ENCODE data around the gene LGALS7B. TPM values are rescaled to one million over a fixed set of nuclear protein-coding genes. Genes with fewer than 3 reads are reported as not detected.
"Not testable (repeated sequence)": the region's sequence is repeated elsewhere in the genome, so short reads cannot be mapped to it uniquely, and the experiment has no call there.

The LGALS7B gene
- total RNA-seq, 2 donors from 2014 or later = 1.8 TPM; not detected in 1

GRCh38 chr19:38808741-38809140, 19.7 kb downstream of the LGALS7B start:
- H3K4me3 ChIP-seq = no peak overlapping the region
- no peaks in the 10 kb centered on the region for H3K36me3 ChIP-seq
- DNase-seq (ENCODE audit: low spot score) = no peak
- no peak for TF ChIP-seq CTCF (IDR thresholded peaks at IDR 0.05)
- no peak overlapping the region for H3K27ac ChIP-seq
- H3K4me1 ChIP-seq = no peaks in the 10 kb centered on the region
- H3K9me3 ChIP-seq = no peaks in the 10 kb centered on the region
- no peaks in the 10 kb centered on the region for H3K27me3 ChIP-seq

GRCh38 chr19:38809592-38810252, 20.7 kb downstream of the LGALS7B start:
- H3K27me3 ChIP-seq = no peaks in the 10 kb centered on the region
- H3K9me3 ChIP-seq = no peaks in the 10 kb centered on the region
- H3K4me1 ChIP-seq = no peaks in the 10 kb centered on the region
- H3K36me3 ChIP-seq = peaks cover 2% of the 10 kb centered on the region
- DNase-seq (ENCODE audit: low spot score) = no peak
- H3K27ac ChIP-seq = no peak overlapping the region
- no peak overlapping the region for H3K4me3 ChIP-seq
- no peak for TF ChIP-seq CTCF (IDR thresholded peaks at IDR 0.05)

GRCh38 chr19:38812009-38812840, 23.2 kb downstream of the LGALS7B start:
- Histone ChIP-seq H3K27me3 (no peaks in the 10 kb centered on the region), H3K27ac (no peak overlapping the region), H3K36me3 (peaks cover 27% of the 10 kb centered on the region), H3K4me1 (no peaks in the 10 kb centered on the region), H3K9me3 (no peaks in the 10 kb centered on the region), H3K4me3 (no peak overlapping the region)
- no peak for DNase-seq (ENCODE audit: low spot score)
- TF ChIP-seq CTCF (IDR thresholded peaks at IDR 0.05) = no peak

- DNase-seq (ENCODE audit: low spot score) = no peak
- Histone ChIP-seq H3K4me3 (no peak within 1 kb of the TSS), H3K9me3 (no peaks in the 10 kb centered on the region), H3K27ac (no peak within 1 kb of the TSS), H3K36me3 (peaks cover 33% of the 10 kb centered on the region), H3K4me1 (no peaks in the 10 kb centered on the region), H3K27me3 (no peaks in the 10 kb centered on the region)
- no peak for TF ChIP-seq CTCF (IDR thresholded peaks at IDR 0.05)
Measured at GRCh38 chr19:38812841-38813320, 23.9 kb downstream of the LGALS7B start, which contains the start of gene LGALS4. Gene LGALS4, minus strand, starts transcription at chr19:38812945. Its CDS starts 59 bp downstream, at chr19:38812886.

- Histone ChIP-seq H3K27ac (no peak overlapping the region), H3K4me1 (no peaks in the 10 kb centered on the region), H3K36me3 (peaks cover 38% of the 10 kb centered on the region), H3K27me3 (no peaks in the 10 kb centered on the region), H3K4me3 (no peak overlapping the region), H3K9me3 (no peaks in the 10 kb centered on the region)
- TF ChIP-seq CTCF (IDR thresholded peaks at IDR 0.05) = no peak
- no peak for DNase-seq (ENCODE audit: low spot score)
Measured at GRCh38 chr19:38813323-38813722, 24.3 kb downstream of the LGALS7B start.

GRCh38 chr19:38813932-38814331, 24.9 kb downstream of the LGALS7B start:
- H3K9me3 ChIP-seq; DNase-seq (ENCODE audit: low spot score); H3K27me3 ChIP-seq; H3K27ac ChIP-seq; H3K4me1 ChIP-seq; H3K4me3 ChIP-seq: not testable (repeated sequence)
- H3K36me3 ChIP-seq = peaks cover 39% of the 10 kb centered on the region
